ENCODE measurements around the gene IL17REL. TPM values are rescaled to one million over a fixed set of nuclear protein-coding genes. Genes with fewer than 3 reads are reported as not detected.

Gene IL17REL
- total RNA-seq, 3 donors from 2014 or later: 0.09 to 0.43 TPM; not detected in 1

DNA sequence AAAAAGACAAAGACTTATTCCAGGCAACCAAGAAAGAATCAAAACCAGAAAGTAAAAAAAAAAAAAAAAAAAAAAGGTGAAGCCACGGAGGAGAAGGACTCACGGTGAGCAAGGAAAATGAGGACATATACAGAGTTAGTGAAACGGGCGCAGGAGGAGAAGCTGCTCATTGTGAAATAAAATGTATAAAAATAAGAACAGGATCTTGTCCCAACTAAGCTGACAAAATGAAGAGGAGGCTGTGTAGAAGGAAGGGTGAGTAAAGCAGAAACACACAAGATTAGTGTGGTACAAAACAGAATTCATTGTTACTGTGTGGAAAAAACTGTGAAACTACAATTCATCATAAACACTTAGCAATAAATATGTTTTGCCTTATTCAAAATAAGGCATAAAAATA is 7.6 kb downstream of the IL17REL start:
- Histone ChIP-seq H3K36me3 (ENCODE audit: low read depth) (no peaks in the 10 kb centered on the region), H3K9me3 (no peaks in the 10 kb centered on the region), H3K4me1 (ENCODE audit: low read depth) (peaks cover 4% of the 10 kb centered on the region), H3K4me3 (no peak overlapping the region)
- TF ChIP-seq, protein P1, sequence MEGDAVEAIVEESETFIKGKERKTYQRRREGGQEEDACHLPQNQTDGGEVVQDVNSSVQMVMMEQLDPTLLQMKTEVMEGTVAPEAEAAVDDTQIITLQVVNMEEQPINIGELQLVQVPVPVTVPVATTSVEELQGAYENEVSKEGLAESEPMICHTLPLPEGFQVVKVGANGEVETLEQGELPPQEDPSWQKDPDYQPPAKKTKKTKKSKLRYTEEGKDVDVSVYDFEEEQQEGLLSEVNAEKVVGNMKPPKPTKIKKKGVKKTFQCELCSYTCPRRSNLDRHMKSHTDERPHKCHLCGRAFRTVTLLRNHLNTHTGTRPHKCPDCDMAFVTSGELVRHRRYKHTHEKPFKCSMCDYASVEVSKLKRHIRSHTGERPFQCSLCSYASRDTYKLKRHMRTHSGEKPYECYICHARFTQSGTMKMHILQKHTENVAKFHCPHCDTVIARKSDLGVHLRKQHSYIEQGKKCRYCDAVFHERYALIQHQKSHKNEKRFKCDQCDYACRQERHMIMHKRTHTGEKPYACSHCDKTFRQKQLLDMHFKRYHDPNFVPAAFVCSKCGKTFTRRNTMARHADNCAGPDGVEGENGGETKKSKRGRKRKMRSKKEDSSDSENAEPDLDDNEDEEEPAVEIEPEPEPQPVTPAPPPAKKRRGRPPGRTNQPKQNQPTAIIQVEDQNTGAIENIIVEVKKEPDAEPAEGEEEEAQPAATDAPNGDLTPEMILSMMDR (IDR thresholded peaks at IDR 0.05): no peak
- DNase-seq (no peak), ATAC-seq (no peak)
- intact Hi-C loops (cut with DNase I, micrococcal nuclease): no loop called here

DNA sequence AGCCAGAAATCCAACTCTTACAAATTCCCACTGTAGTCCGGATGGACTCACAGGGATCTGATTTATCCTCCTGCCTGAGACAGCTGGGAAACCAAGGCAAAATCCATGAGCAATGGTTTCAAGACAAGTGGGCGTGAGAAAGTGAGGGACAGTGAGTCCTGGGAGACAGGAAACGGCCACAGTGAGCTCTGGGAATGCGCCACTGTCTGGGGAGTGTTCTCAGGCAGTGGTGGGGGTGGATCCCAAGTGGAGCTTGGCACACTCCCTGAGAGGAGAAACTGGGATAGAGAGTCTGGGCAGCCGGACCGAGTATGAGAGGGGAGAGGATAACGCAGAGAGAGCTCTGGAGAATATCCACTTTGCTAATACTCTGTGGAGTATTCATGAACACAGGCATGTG is 9.8 kb downstream of the IL17REL start:
- TF ChIP-seq, protein P1 (IDR thresholded peaks at IDR 0.05): no peak
- Histone ChIP-seq H3K4me1 (ENCODE audit: low read depth) (peaks cover 4% of the 10 kb centered on the region), H3K4me3 (no peak overlapping the region), H3K9me3 (no peaks in the 10 kb centered on the region), H3K36me3 (ENCODE audit: low read depth) (no peaks in the 10 kb centered on the region)
- DNase-seq: no peak
- intact Hi-C loops (cut with DNase I, micrococcal nuclease): no loop called here
- no peak for ATAC-seq

DNA sequence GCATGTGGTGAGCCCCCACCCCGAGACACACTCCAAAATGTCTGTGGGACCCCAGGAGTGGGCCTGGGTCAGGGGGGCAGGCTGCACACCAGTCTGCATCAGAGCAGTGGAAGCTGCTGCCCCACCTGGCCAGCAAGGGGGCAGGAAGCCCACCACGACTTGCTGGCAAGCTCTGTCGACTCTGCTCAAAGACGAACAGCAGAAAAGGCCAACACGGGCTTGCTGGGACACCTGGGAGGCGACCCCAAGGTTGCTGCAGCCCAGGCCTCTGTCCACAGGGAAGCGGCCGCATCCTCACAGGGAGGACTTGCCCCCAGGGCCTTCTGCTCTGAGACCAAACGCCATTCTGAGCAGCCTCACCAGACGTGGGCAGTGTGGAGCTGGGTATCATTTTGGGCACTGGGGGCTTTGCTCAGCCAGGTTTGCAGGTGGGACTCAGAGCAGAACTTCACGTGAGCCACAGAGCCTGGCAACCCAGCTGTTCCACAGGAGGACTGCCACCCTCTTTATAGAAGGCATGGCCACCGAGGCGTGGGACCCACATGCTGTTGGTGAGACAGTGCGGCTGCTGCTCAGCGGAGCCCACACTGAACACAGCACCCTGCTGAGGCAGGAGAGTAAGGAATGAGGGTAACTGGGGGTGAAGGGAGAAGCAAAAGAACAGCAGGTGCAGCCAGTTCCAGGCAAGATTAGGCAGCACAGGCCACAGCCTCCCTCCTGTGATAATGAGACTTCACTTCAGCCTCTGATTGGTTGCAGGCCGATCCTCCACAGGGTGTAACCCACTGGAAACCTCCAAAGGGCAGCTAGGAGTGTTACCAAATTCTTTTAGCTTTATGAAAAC is 11.0 kb downstream of the IL17REL start:
- no peaks in the 10 kb centered on the region for H3K9me3 ChIP-seq
- H3K36me3 ChIP-seq (ENCODE audit: low read depth): no peaks in the 10 kb centered on the region
- TF ChIP-seq, protein P1 (IDR thresholded peaks at IDR 0.05): no peak
- H3K4me3 ChIP-seq: no peak overlapping the region
- no peak for DNase-seq
- no peak for ATAC-seq
- intact Hi-C loops (cut with DNase I, micrococcal nuclease): no loop called here
- H3K4me1 ChIP-seq (ENCODE audit: low read depth): peaks cover 5% of the 10 kb centered on the region

DNA sequence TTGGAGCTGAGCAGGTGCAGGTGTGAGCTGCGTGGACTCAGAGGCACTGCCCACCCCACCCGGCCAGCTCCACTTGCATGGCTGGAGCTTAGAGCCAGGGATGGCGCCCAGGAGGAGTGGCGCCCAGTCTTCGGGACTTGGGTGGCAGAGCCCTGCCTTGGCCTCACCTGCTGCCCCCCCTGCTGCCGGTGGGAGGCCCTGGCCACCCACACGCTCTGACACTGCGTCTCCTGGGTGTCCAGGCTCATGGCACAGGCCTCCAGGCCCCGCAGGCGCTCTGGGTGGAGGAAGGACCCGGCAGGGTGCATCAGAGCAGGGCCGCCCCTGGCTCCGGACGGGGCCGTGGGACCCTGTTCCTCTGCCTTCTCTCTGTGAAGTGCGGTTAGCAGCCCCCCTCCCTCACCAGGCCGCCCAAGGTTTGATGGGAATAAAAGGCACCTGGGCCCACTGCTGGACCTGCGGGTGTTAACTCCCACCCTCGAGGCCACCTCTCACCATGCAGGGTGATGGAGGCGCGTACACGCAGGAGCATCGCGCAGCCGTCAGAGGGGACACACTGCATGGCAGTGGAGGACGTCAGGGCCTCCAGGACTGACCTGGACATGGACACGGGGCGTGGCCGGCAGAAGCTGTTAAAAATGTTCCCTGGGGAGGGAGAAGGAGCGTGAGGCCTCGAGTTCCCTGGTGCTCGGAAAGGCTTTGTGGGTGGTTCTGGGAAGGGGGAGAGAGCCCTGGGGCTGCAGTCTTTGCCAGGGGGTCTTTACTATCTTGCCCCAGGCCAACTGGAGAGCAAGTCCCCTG is 11.8 kb downstream of the IL17REL start:
- intact Hi-C loops (cut with DNase I, micrococcal nuclease): no loop called here
- no peak overlapping the region for H3K4me3 ChIP-seq
- DNase-seq (peak in 1 of 3 donors; percentile 53), ATAC-seq (no peak)
- no peaks in the 10 kb centered on the region for H3K36me3 ChIP-seq (ENCODE audit: low read depth)
- H3K9me3 ChIP-seq: no peaks in the 10 kb centered on the region
- peaks cover 12% of the 10 kb centered on the region for H3K4me1 ChIP-seq (ENCODE audit: low read depth)
- TF ChIP-seq, protein P1 (IDR thresholded peaks at IDR 0.05): no peak

DNA sequence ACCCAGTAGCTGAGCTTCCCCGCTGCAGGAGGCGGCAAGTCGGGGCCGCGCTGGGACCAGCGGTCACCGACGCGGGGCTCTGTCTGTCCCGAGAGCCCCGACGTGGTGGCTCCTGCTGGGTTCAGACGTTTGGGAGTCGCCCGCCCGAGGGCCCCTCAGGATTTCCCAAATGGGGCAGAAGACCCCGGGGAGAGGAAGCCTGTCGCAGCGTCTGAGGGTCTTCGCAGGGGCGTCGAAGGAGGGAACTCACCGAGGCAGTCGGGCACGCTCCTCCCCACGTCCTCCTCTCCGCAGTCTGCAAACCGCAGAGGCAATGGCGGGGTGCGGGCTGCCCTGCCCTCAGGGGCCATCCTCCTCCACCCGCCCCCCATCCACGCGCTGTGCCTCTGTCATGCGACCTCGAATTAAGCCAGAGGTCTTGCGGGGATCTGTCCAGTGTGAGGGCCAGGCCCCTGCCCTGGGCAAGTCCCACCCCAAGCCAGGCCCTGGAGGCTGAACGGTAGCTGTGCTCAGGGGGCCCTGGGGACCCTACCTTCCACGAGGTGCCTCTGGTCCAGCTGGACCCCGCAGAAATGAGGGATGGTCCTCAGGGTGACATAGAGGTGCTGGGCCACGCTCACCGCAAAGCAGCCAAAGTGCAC is 12.5 kb downstream of the IL17REL start:
- H3K4me3 ChIP-seq: no peak overlapping the region
- no peaks in the 10 kb centered on the region for H3K9me3 ChIP-seq
- ATAC-seq (no peak), DNase-seq (peak in 1 of 3 donors; percentile 56)
- no peaks in the 10 kb centered on the region for H3K36me3 ChIP-seq (ENCODE audit: low read depth)
- peaks cover 13% of the 10 kb centered on the region for H3K4me1 ChIP-seq (ENCODE audit: low read depth)
- TF ChIP-seq, protein P1 (IDR thresholded peaks at IDR 0.05): no peak
- intact Hi-C loops (cut with DNase I, micrococcal nuclease): no loop called here
